ENCODE measurements around the gene AOAH. TPM values are rescaled to one million over a fixed set of nuclear protein-coding genes. Genes with fewer than 3 reads are reported as not detected.

Gene AOAH
- total and polyA plus RNA-seq, 2 of the 13 experiments (the other 11 are each of a cell fraction or from before 2014, with no cell fraction given) = not detected

DNA sequence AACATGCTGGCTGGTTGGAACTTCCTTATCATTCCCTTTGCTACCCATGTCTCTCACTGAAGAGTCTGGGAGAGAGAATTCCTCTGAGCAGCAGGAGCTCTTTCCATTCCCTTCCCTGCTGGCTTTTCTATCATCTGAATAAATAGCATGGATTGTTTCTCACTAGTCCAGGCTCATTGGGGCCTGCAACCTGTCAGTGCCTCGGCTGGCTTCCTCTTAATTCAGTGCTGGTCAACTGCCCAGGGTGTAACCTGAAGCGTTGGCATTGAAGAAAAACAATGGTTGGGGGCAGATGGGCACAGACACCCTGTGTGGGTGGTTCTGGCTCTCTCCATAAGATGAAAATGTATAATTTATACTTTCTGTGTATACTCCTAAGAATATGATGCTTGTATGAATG, 179.0 kb downstream of the AOAH start (continued):
- TF ChIP-seq FOXP4 (CRISPR knock-in tag; IDR thresholded peaks at IDR 0.05) (no peak), MTF2 (CRISPR knock-in tag; IDR thresholded peaks at IDR 0.05; ENCODE audit: borderline replicate concordance) (no peak), ZNF749 (CRISPR knock-in tag; IDR thresholded peaks at IDR 0.05; ENCODE audit: borderline replicate concordance) (no peak)

DNA sequence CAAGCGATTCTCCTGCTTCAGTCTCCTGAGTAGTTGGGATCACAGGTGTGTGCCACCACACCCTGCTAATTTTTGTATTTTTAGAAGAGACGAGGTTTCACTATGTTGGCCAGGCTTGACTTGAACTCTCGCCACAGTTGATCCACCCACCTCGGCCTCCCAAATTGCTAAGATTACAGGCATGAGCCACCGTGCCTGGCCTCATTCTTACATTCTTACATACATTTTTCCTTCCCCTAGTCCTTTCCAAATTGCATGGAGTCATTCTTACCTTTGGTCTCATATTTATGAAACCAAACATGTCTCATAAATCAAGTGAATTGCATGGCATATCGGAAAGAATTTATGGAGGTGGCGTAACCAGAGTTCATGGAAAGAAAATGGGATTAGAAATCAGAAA, 186.2 kb downstream of the AOAH start:
- no peaks in the 10 kb centered on the region for H3K36me3 ChIP-seq (replicated peaks in 1 of 2; ENCODE audit: control insufficient read depth in 1 of 2, insufficient read depth in 2 of 2, low read length in 2 of 2)
- no TSS peak for BruUV-seq (replicated peaks)
- no peaks in the 10 kb centered on the region for H3K4me1 ChIP-seq (ENCODE audit: insufficient read depth, low read length)
- POLR2A ChIA-PET = no interaction called here
- no peak for DNase-seq (ENCODE audit: low spot score)
- H4K20me1 ChIP-seq (ENCODE audit: insufficient read depth, low read length) = no peaks in the 10 kb centered on the region
- in situ Hi-C loops (cut with HindIII; ENCODE audit: extremely low pct_ligation_motif_present, low pct_unique_long_range_greater_than_20kb) = no loop called here
- H2AFZ ChIP-seq (ENCODE audit: low read length) = no peak overlapping the region
- no peak for ATAC-seq
- H3K27me3 ChIP-seq (ENCODE audit: control insufficient read depth in 1 of 2, insufficient read depth in 2 of 2, low read length in 2 of 2) = peaks cover 0 to 5% of the 10 kb centered on the region in 2 experiments; a peak in 1 of 5 replicates
- H3K9ac ChIP-seq (ENCODE audit: insufficient read depth, low read depth, low read length) = no peak overlapping the region
- no peak overlapping the region for H3K4me3 ChIP-seq (replicated peaks in 1 of 3; ENCODE audit: insufficient read depth in 1 of 3, low read depth in 2 of 3, low read length in 3 of 3)
- no peak overlapping the region for H3K4me2 ChIP-seq (ENCODE audit: low read depth, low read length)
- no peaks in the 10 kb centered on the region for H3K79me2 ChIP-seq (ENCODE audit: insufficient read depth, low read length)
- FAIRE-seq = no peak
- intact Hi-C loops (cut with micrococcal nuclease; ENCODE audit: unreplicated experiment) = no loop called here
- CTCF ChIA-PET (ENCODE audit: low intra/inter-chr PET ratio, low total read pairs) = no interaction called here
- no peak overlapping the region for H3K27ac ChIP-seq (ENCODE audit: extremely low read length, insufficient read depth, low read length)
- H3K9me3 ChIP-seq (ENCODE audit: low read length) = no peaks in the 10 kb centered on the region
- WGBS (ENCODE audit: low lambda C conversion rate) = 39% methylated on average over 7 of the region's 7 CpGs
- TF ChIP-seq, protein P1, sequence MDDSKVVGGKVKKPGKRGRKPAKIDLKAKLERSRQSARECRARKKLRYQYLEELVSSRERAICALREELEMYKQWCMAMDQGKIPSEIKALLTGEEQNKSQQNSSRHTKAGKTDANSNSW (CRISPR knock-in tag; IDR thresholded peaks at IDR 0.05; ENCODE audit: borderline replicate concordance) = no peak
- no peak for TF ChIP-seq ZNF513 (CRISPR knock-in tag; conservative IDR thresholded peaks at IDR 0.05)
- TF ChIP-seq, protein P2, sequence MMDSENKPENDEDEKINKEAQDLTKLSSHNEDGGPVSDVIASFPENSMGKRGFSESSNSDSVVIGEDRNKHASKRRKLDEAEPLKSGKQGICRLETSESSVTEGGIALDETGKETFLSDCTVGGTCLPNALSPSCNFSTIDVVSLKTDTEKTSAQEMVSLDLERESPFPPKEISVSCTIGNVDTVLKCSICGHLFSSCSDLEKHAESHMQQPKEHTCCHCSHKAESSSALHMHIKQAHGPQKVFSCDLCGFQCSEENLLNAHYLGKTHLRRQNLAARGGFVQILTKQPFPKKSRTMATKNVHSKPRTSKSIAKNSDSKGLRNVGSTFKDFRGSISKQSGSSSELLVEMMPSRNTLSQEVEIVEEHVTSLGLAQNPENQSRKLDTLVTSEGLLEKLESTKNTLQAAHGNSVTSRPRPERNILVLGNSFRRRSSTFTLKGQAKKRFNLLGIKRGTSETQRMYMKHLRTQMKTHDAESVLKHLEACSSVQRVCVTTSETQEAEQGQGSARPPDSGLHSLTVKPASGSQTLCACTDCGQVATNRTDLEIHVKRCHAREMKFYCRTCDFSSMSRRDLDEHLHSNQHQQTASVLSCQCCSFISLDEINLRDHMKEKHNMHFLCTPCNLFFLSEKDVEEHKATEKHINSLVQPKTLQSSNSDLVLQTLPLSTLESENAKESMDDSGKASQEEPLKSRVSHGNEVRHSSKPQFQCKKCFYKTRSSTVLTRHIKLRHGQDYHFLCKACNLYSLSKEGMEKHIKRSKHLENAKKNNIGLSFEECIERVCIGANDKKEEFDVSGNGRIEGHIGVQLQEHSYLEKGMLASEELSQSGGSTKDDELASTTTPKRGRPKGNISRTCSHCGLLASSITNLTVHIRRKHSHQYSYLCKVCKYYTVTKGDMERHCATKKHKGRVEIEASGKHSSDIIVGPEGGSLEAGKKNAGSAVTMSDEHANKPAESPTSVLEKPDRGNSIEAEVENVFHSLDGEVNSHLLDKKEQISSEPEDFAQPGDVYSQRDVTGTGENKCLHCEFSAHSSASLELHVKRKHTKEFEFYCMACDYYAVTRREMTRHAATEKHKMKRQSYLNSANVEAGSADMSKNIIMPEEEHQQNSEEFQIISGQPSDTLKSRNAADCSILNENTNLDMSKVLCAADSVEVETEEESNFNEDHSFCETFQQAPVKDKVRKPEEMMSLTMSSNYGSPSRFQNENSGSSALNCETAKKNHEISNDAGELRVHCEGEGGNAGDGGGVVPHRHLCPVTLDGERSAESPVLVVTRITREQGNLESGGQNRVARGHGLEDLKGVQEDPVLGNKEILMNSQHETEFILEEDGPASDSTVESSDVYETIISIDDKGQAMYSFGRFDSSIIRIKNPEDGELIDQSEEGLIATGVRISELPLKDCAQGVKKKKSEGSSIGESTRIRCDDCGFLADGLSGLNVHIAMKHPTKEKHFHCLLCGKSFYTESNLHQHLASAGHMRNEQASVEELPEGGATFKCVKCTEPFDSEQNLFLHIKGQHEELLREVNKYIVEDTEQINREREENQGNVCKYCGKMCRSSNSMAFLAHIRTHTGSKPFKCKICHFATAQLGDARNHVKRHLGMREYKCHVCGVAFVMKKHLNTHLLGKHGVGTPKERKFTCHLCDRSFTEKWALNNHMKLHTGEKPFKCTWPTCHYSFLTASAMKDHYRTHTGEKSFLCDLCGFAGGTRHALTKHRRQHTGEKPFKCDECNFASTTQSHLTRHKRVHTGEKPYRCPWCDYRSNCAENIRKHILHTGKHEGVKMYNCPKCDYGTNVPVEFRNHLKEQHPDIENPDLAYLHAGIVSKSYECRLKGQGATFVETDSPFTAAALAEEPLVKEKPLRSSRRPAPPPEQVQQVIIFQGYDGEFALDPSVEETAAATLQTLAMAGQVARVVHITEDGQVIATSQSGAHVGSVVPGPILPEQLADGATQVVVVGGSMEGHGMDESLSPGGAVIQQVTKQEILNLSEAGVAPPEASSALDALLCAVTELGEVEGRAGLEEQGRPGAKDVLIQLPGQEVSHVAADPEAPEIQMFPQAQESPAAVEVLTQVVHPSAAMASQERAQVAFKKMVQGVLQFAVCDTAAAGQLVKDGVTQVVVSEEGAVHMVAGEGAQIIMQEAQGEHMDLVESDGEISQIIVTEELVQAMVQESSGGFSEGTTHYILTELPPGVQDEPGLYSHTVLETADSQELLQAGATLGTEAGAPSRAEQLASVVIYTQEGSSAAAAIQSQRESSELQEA (CRISPR knock-in tag; IDR thresholded peaks at IDR 0.05; ENCODE audit: not compliant biosample characterization) = no peak
- no peak for TF ChIP-seq ZNF605 (CRISPR knock-in tag; IDR thresholded peaks at IDR 0.05)
- no peak for TF ChIP-seq DRAP1 (CRISPR knock-in tag; IDR thresholded peaks at IDR 0.05)
- TF ChIP-seq ATM (IDR thresholded peaks at IDR 0.05; ENCODE audit: borderline replicate concordance) = no peak
- no peak for TF ChIP-seq ZBTB7A (CRISPR knock-in tag; IDR thresholded peaks at IDR 0.05)
- no peak for TF ChIP-seq CHD4 (IDR thresholded peaks at IDR 0.05; ENCODE audit: borderline replicate concordance, low read length)

All from HepG2 (cell line).